NCI-H82 (cell line): ENCODE results near the gene NAV3.

Experiments used
- DNase-seq: peaks from one replicate; lab custom pipeline; 2025; lab: John Stamatoyannopoulos, UW

The NAV3 gene

DNA sequence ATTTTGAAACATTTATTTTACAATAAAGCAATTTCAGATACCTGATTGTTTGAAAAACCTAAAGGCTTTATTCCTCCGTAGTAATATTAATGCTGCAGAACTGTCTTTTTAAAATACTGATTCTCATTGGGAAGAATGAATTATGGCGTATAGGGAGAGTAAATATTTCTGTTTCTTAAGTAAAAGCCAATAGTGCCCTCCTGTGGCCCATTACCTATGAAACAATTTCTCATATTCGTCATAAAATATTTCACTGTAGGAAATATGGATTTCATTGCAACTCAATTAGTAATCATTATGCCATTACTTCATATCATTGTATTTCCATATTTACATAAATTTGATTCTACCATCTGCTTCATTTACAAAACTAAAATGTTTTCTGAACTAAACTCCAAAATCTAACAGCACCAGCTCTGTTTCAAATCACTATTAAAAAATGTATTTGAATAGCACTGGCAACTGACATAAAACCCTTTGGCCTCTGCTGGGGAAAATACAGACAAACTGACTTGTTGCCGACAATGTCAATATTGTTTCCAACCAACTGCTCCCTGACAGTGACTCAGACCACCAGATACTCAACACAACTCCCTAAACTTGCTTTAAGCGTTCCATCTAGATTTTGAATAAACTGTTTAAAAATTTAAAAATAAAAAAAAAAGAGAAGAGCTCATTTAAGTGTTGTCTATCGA, 290.3 kb downstream of the NAV3 start:
- peak; percentile 13 for DNase-seq

- peak; percentile 4 for DNase-seq
Observed at GRCh38 chr12:78121969-78122610, 291.4 kb downstream of the NAV3 start.

DNA sequence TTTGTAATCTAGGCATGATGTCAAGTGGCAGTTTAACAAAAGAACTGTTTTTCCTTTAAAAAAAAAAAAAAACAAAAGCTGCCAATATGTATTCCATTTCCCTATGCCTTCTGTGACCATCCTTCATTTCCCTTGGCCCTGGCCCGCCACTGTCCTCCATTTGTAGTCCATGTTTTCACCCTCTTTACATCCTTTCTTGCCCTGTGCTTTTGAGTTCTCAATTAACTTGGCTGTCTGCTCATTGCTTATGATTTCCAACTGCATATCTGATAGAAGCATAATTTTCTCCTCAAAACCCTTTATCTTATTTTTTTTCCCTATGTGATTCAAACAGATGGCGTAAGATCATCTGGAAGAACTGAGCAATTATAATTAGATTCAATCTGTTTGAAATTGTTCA, 297.5 kb downstream of the NAV3 start:
- no peak for DNase-seq

DNA sequence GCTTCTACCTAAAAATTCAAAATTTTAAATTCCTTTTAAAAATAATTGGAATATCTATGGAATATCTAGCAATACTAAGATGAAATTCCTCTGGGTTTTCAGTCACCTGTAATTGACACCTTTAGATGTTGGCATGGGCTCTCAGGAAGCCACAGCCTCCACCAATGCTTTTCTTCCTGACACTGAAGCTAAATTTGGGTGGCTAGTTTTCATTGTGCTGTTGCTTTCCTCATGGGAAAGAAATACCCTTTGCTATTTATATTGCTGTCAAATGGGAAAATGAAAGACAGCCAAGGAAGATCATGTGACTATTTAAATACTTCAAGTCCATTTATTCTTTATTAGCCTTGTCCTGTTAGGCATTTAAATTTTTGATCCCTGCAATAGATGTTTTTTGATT, 313.0 kb downstream of the NAV3 start:
- DNase-seq = no peak

GRCh38 chr12:78145398-78145797, 314.7 kb downstream of the NAV3 start:
- no peak for DNase-seq

- peak; percentile 72 for DNase-seq
Observed at GRCh38 chr12:78146365-78146772, 315.7 kb downstream of the NAV3 start.

DNA sequence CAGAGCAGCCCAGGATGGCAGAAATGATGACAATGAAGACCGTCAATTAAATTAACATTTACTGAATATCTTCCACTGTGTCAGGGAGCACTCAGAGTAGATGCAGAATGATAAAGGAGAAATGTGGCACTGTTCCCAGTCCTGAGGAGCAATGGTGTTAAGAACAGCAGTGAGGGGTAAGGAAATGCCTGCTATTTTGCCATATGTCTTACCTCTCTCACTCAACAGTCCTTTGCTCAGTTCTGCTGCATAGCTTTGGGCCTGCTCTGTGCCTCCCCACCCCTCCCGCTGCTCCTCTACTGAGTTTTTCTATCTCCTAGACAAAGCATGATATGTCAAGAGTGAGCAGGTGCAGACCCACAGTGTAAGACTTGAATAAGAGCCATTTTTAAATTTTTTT, 318.8 kb downstream of the NAV3 start:
- DNase-seq = peak; percentile 37

DNA sequence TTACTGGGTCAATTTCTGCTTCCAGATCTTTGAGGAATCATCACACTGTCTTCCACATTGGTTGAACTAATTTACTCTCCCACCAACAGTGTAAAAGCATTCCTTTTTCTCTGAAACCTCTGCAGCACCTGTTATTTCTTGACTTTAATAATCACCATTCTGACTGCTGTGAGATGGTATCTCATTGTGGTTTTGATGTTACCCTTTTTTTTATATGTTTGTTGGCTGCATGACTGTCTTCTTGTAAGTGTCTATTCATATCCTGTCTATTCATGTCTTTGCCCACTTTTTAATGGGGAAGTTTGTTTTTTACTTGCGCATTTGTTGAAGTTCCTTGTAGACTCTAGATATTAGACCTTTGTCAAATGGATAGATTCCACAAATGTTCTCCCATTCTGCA, 324.9 kb downstream of the NAV3 start:
- no peak for DNase-seq

DNA sequence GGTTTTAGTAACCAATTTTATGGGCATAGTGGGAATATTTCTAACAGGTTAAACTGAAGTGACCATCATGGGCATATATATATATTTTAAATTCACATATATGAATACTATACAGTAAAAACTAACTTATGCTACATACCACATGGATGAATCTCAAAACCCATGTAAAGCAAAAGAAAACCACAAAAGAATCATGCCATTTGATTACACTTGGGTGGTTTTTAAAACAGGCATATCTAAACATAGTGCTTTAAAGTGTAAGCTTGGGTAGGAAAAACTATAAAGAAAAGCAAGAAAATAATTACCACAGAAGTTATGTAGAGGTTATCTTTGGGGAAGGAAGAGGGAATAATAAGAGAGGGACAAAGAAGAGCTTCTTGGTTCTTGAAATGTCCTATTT, 326.1 kb downstream of the NAV3 start:
- no peak for DNase-seq

GRCh38 chr12:78157199-78157598, 326.5 kb downstream of the NAV3 start:
- no peak for DNase-seq

GRCh38 chr12:78164154-78164553, 333.5 kb downstream of the NAV3 start:
- DNase-seq = no peak

GRCh38 chr12:78167510-78167909, 336.8 kb downstream of the NAV3 start:
- peak; percentile 78 for DNase-seq

- DNase-seq = peak; percentile 92
Observed at GRCh38 chr12:78171061-78171460, 340.4 kb downstream of the NAV3 start.

GRCh38 chr12:78176643-78177042, 345.9 kb downstream of the NAV3 start:
- DNase-seq = no peak

- DNase-seq = no peak
Observed at GRCh38 chr12:78177298-78177697, 346.6 kb downstream of the NAV3 start.

DNA sequence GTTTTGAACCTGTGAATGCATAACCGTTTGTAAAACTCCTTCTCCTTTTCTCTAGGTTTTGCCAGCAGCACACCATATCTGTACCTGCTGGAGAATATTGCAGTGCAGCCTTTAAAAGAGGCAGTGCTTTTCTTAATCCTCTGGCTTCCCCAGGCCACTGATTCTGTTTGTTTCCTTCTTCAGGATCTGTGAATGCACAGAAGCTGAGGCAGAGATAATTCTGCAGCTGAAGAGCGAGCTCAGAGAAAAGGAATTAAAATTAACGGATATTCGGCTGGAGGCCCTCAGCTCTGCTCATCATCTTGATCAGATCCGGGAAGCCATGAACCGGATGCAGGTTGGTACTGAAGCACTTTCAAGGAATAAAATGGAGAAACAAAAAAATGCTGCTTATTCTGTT, 348.7 kb downstream of the NAV3 start:
- peak; percentile 91 for DNase-seq

GRCh38 chr12:78181544-78182162, 351.0 kb downstream of the NAV3 start:
- DNase-seq = peak; percentile 80

GRCh38 chr12:78183824-78184223, 353.1 kb downstream of the NAV3 start:
- no peak for DNase-seq

DNA sequence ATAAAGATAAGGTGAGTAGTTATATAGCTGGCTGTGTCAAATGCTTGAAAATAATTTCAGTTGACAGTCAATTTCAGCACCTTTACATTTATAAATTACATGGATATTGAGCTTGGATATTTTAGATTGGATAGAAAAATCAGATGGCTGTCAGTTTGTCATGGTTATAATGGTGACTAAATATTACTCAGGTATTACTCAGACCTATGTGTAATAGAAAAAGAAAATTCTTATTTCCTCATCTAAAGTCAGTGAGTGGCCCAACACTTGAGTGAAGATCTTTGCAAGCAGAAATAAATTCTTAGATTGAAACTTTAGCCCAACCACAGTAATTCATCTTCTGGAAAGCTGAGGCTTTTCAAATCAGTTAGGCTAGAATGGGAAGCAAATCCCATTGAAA, 354.4 kb downstream of the NAV3 start:
- no peak for DNase-seq

- DNase-seq = no peak
Observed at GRCh38 chr12:78185651-78186050, 355.0 kb downstream of the NAV3 start.

- peak; percentile 64 for DNase-seq
Observed at GRCh38 chr12:78186670-78187069, 356.0 kb downstream of the NAV3 start.

GRCh38 chr12:78187741-78188140, 357.0 kb downstream of the NAV3 start:
- no peak for DNase-seq

GRCh38 chr12:78189656-78190055, 359.0 kb downstream of the NAV3 start:
- no peak for DNase-seq
